DOHH2 (cell line): ENCODE results near the gene HNRNPU.
A peak's percentile ranks its signal among the peaks of the same experiment; 100 is the strongest.

Experiments used
- H3F3A ChIP-seq: fragments of 200-600 bp; sonication (generic), shearing (Covaris generic); 2 replicates; pipeline ENCODE4 v1.6.0; 2016; ENCODE audit warnings: antibody characterized with exemption, mild to moderate bottlenecking; ENCODE audit not compliant: control insufficient read depth, insufficient read depth
- H3K27ac ChIP-seq: fragments of 200-600 bp; sonication (generic); 2 replicates; pipeline ENCODE4 v1.5.1; 2014; ENCODE audit warnings: low read depth, mild to moderate bottlenecking, low read length, moderate library complexity
- H3K27me3 ChIP-seq: fragments of 200-600 bp; sonication (generic); 2 replicates; pipeline ENCODE4 v1.6.1; 2014; ENCODE audit warnings: mild to moderate bottlenecking, low read length, mixed read lengths; ENCODE audit not compliant: control insufficient read depth
- H3K36me3 ChIP-seq: fragments of 200-600 bp; sonication (generic); 2 replicates; pipeline ENCODE4 v1.6.1; 2014; ENCODE audit warnings: mild to moderate bottlenecking, low read length, moderate library complexity, mixed read lengths; ENCODE audit not compliant: control insufficient read depth
- H3K4me1 ChIP-seq: fragments of 200-600 bp; sonication (generic); 2 replicates; pipeline ENCODE4 v1.6.1; 2014; ENCODE audit warnings: mild to moderate bottlenecking, low read length, mixed read lengths; ENCODE audit not compliant: control insufficient read depth
- H3K4me2 ChIP-seq: fragments of 200-600 bp; sonication (generic); 2 replicates; pipeline ENCODE4 v1.6.0; 2014; ENCODE audit warnings: mild to moderate bottlenecking, low read length, moderate library complexity
- H3K4me3 ChIP-seq: fragments of 200-600 bp; sonication (generic); 2 replicates; pipeline ENCODE4 v1.5.1; 2014; ENCODE audit warnings: mild to moderate bottlenecking, low read length, mixed read lengths
- H3K79me2 ChIP-seq: fragments of 200-600 bp; sonication (generic); 2 replicates; pipeline ENCODE4 v1.6.1; 2014; ENCODE audit warnings: mild to moderate bottlenecking, low read length, mixed read lengths; ENCODE audit not compliant: control insufficient read depth
- H3K9me2 ChIP-seq: fragments of 200-600 bp; sonication (generic); replicated peaks from 2 replicates; pipeline ENCODE4 v1.6.1; 2014; ENCODE audit warnings: mild to moderate bottlenecking, low read length, mixed read lengths; ENCODE audit not compliant: control insufficient read depth
- H3K9me3 ChIP-seq: fragments of 200-600 bp; sonication (generic); 2 replicates; pipeline ENCODE4 v1.6.1; 2014; ENCODE audit warnings: antibody characterized with exemption, low read length, mixed read lengths; ENCODE audit not compliant: control insufficient read depth, insufficient read depth
- H4K20me1 ChIP-seq: fragments of 200-600 bp; sonication (generic); 2 replicates; pipeline ENCODE4 v1.6.0; 2014; ENCODE audit warnings: low read depth, mild to moderate bottlenecking, antibody characterized with exemption, low read length, moderate library complexity; ENCODE audit not compliant: control insufficient read depth, insufficient read depth
- CTCF ChIP-seq: fragments of 200-600 bp; sonication (generic); IDR thresholded peaks from one replicate; pipeline ENCODE4 v1.5.1; 2014; ENCODE audit warnings: antibody characterized with exemption, mild to moderate bottlenecking, low read depth, low read length; ENCODE audit not compliant: poor library complexity, severe bottlenecking
- EZH2phosphoT487 ChIP-seq: fragments of 200-600 bp; sonication (generic); IDR thresholded peaks from 2 replicates; pipeline ENCODE4 v1.6.1; 2017; ENCODE audit warnings: borderline replicate concordance, mild to moderate bottlenecking, antibody characterized with exemption, low read length, moderate library complexity, mixed read lengths

Gene HNRNPU

DNA sequence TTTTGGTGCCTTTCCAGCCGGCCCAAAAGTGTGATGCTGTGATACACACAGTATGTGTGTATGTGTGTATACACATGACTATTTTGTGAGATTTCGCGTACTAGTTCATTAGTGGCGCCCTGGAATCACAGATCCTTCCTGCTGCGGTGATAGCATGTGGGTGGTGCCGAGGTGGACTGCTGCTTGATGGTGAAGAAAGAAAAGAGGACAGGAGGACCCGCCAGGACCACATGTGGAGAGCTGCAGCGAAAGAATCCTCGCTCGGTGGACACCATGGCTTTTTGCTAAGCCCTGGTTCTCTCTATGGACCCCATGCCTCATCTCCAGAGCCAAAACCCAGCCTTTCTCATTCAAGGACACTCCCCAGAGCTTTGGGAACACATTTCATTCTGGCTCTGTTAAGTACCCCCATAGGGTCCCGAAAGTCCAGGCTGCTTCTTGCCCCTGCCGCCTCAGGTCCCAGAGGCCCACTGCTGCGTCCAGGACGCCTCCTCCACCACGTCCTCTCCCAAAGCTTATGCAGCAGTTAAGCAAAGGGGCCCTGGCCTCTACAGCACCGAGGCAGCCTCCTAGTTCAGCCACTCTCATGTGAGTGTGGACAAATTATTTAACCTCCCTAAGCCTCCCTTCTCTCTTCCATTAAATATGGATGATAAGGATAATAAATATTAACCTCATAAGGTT lies 61.6 kb downstream of the HNRNPU start:
- Histone ChIP-seq H3K9me2 (no peaks in the 10 kb centered on the region), H4K20me1 (no peaks in the 10 kb centered on the region), H3K4me1 (peaks cover 9% of the 10 kb centered on the region), H3K36me3 (no peaks in the 10 kb centered on the region), H3K9me3 (no peaks in the 10 kb centered on the region), H3F3A (no peaks in the 10 kb centered on the region), H3K27ac (no peak overlapping the region), H3K4me2 (no peak overlapping the region), H3K27me3 (0 out of 2 replicates have a peak, but pooled peaks cover 5% of the 10 kb centered on the region), H3K79me2 (no peaks in the 10 kb centered on the region), H3K4me3 (no peak overlapping the region)
- TF ChIP-seq EZH2phosphoT487 (no peak), CTCF (no peak)

DNA sequence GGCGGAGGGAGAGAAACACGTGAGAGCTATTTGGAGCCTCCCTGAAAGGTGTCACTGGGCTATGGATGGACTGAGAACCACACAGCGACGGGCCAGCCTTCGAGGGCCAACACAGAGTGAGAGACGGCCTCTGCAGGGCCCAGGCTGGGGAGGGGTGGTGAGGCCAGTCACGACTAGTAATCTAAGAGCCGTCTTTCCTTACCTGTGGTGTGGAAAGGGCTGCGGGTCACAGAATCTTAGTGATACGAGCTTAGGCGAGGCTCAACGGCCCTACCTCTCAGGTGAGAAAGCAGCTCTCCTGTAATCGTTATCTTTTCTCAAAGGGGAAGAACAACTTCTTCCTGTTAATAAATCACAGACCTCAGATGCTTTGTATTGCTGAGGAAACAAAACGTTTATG lies 62.3 kb downstream of the HNRNPU start:
- TF ChIP-seq CTCF, result no peak
- TF ChIP-seq EZH2phosphoT487, result no peak
- Histone ChIP-seq H3K27ac (no peak overlapping the region), H3F3A (no peaks in the 10 kb centered on the region), H4K20me1 (no peaks in the 10 kb centered on the region), H3K4me1 (peaks cover 9% of the 10 kb centered on the region), H3K79me2 (no peaks in the 10 kb centered on the region), H3K27me3 (0 out of 2 replicates have a peak, but pooled peaks cover 6% of the 10 kb centered on the region), H3K36me3 (no peaks in the 10 kb centered on the region), H3K9me3 (no peaks in the 10 kb centered on the region), H3K4me2 (no peak overlapping the region), H3K9me2 (no peaks in the 10 kb centered on the region), H3K4me3 (no peak overlapping the region)

- H4K20me1 ChIP-seq, result no peaks in the 10 kb centered on the region
- TF ChIP-seq EZH2phosphoT487 (no peak), CTCF (peak; percentile 82)
- H3K4me1 ChIP-seq, result peaks cover 9% of the 10 kb centered on the region
- H3K27ac ChIP-seq, result no peak overlapping the region
- peak overlapping the region; percentile 46 for H3K4me2 ChIP-seq
- no peaks in the 10 kb centered on the region for H3K36me3 ChIP-seq
- H3K79me2 ChIP-seq, result no peaks in the 10 kb centered on the region
- peak overlapping the region; percentile 34 for H3K4me3 ChIP-seq
- no peaks in the 10 kb centered on the region for H3F3A ChIP-seq
- H3K27me3 ChIP-seq, result 0 out of 2 replicates have a peak, but pooled peaks cover 6% of the 10 kb centered on the region
- H3K9me3 ChIP-seq, result no peaks in the 10 kb centered on the region
- no peaks in the 10 kb centered on the region for H3K9me2 ChIP-seq
Observed at GRCh38 chr1:244801246-244801645, 63.1 kb downstream of the HNRNPU start.

DNA sequence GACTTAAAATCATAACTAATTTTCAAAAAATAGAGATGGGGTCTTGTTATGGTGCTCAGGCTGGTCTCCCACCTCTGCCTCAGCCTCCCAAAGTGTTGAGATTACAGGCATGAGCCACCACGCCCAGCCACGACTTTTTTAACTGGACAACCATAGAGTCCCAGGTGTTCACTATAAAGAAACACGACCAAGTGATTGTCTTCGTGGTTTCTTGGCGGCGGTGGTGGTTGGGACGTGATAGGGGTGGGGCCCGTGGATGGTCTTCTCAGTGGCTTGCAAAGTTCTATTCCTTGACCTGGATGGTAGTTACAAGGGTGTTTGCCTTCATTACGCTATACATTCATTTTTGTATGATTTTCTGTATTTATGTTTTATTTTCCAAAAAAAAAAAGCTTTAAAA lies 63.5 kb downstream of the HNRNPU start:
- no peak overlapping the region for H3K27ac ChIP-seq
- TF ChIP-seq CTCF (no peak), EZH2phosphoT487 (no peak)
- H3F3A ChIP-seq, result no peaks in the 10 kb centered on the region
- no peaks in the 10 kb centered on the region for H3K9me2 ChIP-seq
- H3K4me2 ChIP-seq, result peak overlapping the region; percentile 46
- no peak overlapping the region for H3K4me3 ChIP-seq
- H3K9me3 ChIP-seq, result no peaks in the 10 kb centered on the region
- 0 out of 2 replicates have a peak, but pooled peaks cover 6% of the 10 kb centered on the region for H3K27me3 ChIP-seq
- H4K20me1 ChIP-seq, result no peaks in the 10 kb centered on the region
- no peaks in the 10 kb centered on the region for H3K79me2 ChIP-seq
- H3K4me1 ChIP-seq, result peaks cover 9% of the 10 kb centered on the region
- H3K36me3 ChIP-seq, result no peaks in the 10 kb centered on the region
